Osteoblast (primary cell): ENCODE measurements around the gene C1QL1. TPM values are rescaled to one million over a fixed set of nuclear protein-coding genes. Genes with fewer than 3 reads are reported as not detected.

ENCODE experiments used
- DNase-seq: peaks from one replicate; pipeline ENCODE4 v3.0.0; 2011; ENCODE audit warnings: low spot score, mixed read lengths; ENCODE audit not compliant: insufficient read length; ENCODE audit errors: missing footprints
- H2AFZ ChIP-seq: 2 replicates; pipeline ENCODE4 v1.6.0; 2011; ENCODE audit warnings: mild to moderate bottlenecking, low read length
- H3K27ac ChIP-seq: 2 replicates; pipeline ENCODE4 v1.5.1; 2011; ENCODE audit warnings: mild to moderate bottlenecking, low read depth, low read length, moderate library complexity
- H3K27me3 ChIP-seq: 2 replicates; pipeline ENCODE4 v1.6.0; 2012; ENCODE audit warnings: mild to moderate bottlenecking, control low read depth, inconsistent platforms, low read length, moderate library complexity; ENCODE audit not compliant: insufficient read depth
- H3K36me3 ChIP-seq: 2 replicates; pipeline ENCODE4 v1.5.1; 2011; ENCODE audit warnings: mild to moderate bottlenecking, low read length, control low read depth, moderate library complexity; ENCODE audit not compliant: insufficient read depth
- H3K4me1 ChIP-seq: 2 replicates; pipeline ENCODE4 v1.5.1; 2011; ENCODE audit warnings: mild to moderate bottlenecking, low read length, control low read depth, moderate library complexity; ENCODE audit not compliant: insufficient read depth
- H3K4me2 ChIP-seq: 2 replicates; pipeline ENCODE4 v1.6.0; 2011; ENCODE audit warnings: mild to moderate bottlenecking, low read length; ENCODE audit not compliant: insufficient read depth
- H3K4me3 ChIP-seq: fragments of 200-600 bp; sonication (generic); 3 replicates; pipeline ENCODE4 v1.5.1; 2012; ENCODE audit warnings: mild to moderate bottlenecking, low read length, inconsistent platforms; ENCODE audit not compliant: insufficient read depth
- H3K79me2 ChIP-seq: 2 replicates; pipeline ENCODE4 v1.6.0; 2012; ENCODE audit warnings: mild to moderate bottlenecking, low read length, control low read depth, inconsistent platforms; ENCODE audit not compliant: insufficient read depth
- H3K9me3 ChIP-seq: 2 replicates; pipeline ENCODE4 v1.5.1; 2011; ENCODE audit warnings: low read depth, low read length, control low read depth
- H4K20me1 ChIP-seq: 2 replicates; pipeline ENCODE4 v1.6.0; 2012; ENCODE audit warnings: mild to moderate bottlenecking, low read length, control low read depth; ENCODE audit not compliant: insufficient read depth
- total RNA-seq: library from RNA; depleted of rRNA; stranded (reverse); fragments of >200 nt; gene quantifications from 2 replicates; pipeline ENCODE4 v1.2.3, GENCODE V29; 2012
- TF ChIP-seq, protein P1 (sequence below): IDR thresholded peaks from 2 replicates; pipeline ENCODE4 v1.5.1; 2011; ENCODE audit warnings: mild to moderate bottlenecking, low read depth, low read length, moderate library complexity; ENCODE audit errors: extremely low read depth

Gene C1QL1
- total RNA-seq, 1 donor = under 0.01 TPM

DNA sequence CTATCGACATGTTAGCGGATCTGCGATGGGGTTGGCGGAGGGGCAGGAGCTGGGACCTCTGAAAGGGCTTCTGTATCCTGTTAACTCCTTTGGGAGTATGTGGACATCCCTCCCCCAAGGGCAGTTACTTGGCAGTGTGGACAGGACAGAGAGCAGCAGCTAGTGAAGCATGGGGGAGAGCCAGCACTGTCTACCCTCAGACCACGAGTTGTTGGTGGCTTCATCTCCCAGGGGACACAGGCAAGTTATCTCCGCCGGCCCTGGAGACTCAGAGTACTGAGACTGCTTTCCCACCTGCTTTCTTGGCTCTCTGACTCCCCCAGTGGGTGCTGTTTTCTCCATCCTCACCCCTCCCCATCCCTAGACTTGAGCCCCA, 47.5 kb downstream of the C1QL1 start:
- Histone ChIP-seq H3K4me1 (peaks cover 10% of the 10 kb centered on the region), H3K4me2 (peak overlapping the region; percentile 29), H3K9me3 (no peaks in the 10 kb centered on the region), H3K27me3 (no peaks in the 10 kb centered on the region), H3K36me3 (no peaks in the 10 kb centered on the region), H2AFZ (no peak overlapping the region), H4K20me1 (no peaks in the 10 kb centered on the region), H3K4me3 (no peak overlapping the region), H3K27ac (no peak overlapping the region), H3K79me2 (no peaks in the 10 kb centered on the region)
- DNase-seq = peak; percentile 52
- TF ChIP-seq, protein P1, sequence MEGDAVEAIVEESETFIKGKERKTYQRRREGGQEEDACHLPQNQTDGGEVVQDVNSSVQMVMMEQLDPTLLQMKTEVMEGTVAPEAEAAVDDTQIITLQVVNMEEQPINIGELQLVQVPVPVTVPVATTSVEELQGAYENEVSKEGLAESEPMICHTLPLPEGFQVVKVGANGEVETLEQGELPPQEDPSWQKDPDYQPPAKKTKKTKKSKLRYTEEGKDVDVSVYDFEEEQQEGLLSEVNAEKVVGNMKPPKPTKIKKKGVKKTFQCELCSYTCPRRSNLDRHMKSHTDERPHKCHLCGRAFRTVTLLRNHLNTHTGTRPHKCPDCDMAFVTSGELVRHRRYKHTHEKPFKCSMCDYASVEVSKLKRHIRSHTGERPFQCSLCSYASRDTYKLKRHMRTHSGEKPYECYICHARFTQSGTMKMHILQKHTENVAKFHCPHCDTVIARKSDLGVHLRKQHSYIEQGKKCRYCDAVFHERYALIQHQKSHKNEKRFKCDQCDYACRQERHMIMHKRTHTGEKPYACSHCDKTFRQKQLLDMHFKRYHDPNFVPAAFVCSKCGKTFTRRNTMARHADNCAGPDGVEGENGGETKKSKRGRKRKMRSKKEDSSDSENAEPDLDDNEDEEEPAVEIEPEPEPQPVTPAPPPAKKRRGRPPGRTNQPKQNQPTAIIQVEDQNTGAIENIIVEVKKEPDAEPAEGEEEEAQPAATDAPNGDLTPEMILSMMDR = no peak

DNA sequence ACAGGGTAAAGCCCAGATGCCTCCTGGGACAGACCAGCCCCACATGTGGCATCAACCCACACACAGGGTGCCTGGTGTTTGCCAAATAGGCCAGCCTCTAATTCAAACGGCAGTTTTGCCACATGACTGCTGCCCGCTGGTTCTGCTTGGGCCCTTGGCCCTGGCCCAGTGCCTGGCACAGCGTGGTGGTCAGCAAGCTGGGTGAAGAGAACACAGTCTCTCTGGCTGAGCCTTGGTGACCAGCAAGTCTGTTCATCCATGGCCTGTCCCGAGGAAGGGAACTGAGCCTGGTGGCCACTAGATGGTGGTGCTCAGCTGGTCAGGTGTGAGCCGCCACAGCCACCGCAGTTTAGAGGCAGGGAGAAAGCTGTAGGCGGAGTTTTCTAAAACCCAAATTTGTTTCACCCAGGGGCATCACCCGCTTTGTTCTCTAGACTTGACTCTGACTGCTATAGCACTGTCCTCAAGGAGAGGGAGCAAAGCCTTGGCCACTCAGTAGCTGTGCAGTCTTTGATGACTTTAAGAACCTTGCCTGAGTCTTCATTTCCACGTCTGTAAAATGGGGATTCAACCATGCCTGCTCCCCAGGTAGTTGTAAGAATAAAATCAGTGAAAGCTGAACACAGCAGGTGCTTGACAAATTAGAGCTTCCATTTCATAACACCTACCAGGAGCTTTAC, 48.1 kb downstream of the C1QL1 start:
- peak overlapping the region; percentile 40 for H2AFZ ChIP-seq
- no peaks in the 10 kb centered on the region for H3K27me3 ChIP-seq
- peaks cover 10% of the 10 kb centered on the region for H3K4me1 ChIP-seq
- peak; percentile 99 for DNase-seq
- H3K79me2 ChIP-seq = no peaks in the 10 kb centered on the region
- H3K27ac ChIP-seq = no peak overlapping the region
- TF ChIP-seq, protein P1 = peak; percentile 86
- H3K9me3 ChIP-seq = no peaks in the 10 kb centered on the region
- no peaks in the 10 kb centered on the region for H3K36me3 ChIP-seq
- peak overlapping the region; percentile 29 for H3K4me2 ChIP-seq
- H4K20me1 ChIP-seq = no peaks in the 10 kb centered on the region
- no peak overlapping the region for H3K4me3 ChIP-seq

DNA sequence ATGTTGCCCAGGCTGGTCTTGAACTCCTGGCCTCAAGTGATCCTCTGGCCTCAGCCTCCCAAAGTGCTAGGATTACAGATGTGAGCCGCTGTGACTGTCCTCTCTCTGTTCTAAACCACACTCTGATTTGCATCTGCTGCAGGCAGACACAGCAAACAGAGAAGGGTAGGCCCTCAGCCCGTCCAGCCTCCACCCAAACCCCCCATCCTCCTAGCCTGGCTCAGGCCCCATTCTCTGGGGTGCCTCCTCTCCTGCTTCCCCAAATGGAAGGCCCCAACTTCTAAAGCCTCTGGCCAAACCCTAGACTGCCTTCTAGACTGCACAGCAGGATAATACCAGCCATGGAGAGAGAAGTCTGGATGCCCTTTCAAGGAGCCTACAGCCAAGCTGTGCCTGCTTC, 48.7 kb downstream of the C1QL1 start:
- H4K20me1 ChIP-seq = no peaks in the 10 kb centered on the region
- H3K36me3 ChIP-seq = no peaks in the 10 kb centered on the region
- H3K27ac ChIP-seq = no peak overlapping the region
- no peak overlapping the region for H3K4me2 ChIP-seq
- no peaks in the 10 kb centered on the region for H3K27me3 ChIP-seq
- peak; percentile 80 for DNase-seq
- H2AFZ ChIP-seq = peak overlapping the region; percentile 40
- H3K4me3 ChIP-seq = no peak overlapping the region
- peaks cover 10% of the 10 kb centered on the region for H3K4me1 ChIP-seq
- no peaks in the 10 kb centered on the region for H3K79me2 ChIP-seq
- no peaks in the 10 kb centered on the region for H3K9me3 ChIP-seq
- TF ChIP-seq, protein P1 = no peak

DNA sequence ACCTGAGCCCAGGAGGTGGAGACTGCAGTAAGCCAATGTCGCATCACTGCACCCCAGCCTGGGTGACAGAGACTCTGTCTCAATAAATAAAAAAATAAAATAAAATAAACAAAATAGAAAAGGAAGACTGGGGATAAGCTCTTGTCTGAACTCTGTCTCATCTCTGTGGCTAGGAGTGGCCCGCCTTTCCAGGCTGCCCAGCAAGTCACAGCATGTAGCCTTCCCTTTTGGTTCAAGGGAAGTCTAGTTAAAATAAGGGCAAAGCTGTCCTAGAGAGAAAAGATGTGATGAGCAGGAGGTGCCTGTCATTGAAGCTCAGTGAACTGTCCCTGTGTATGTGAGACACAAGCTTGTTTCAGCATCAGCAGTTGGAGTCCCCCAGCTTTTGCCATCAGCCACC, 50.1 kb downstream of the C1QL1 start:
- Histone ChIP-seq H2AFZ (no peak overlapping the region), H3K27ac (no peak overlapping the region), H3K27me3 (peaks cover 1% of the 10 kb centered on the region), H3K4me2 (no peak overlapping the region), H3K79me2 (no peaks in the 10 kb centered on the region), H3K4me3 (no peak overlapping the region), H4K20me1 (no peaks in the 10 kb centered on the region), H3K9me3 (no peaks in the 10 kb centered on the region), H3K4me1 (peaks cover 10% of the 10 kb centered on the region), H3K36me3 (no peaks in the 10 kb centered on the region)
- DNase-seq = no peak
- TF ChIP-seq, protein P1 = no peak
